PC-9 (cell line): ENCODE results near the gene GLT1D1. TPM values are rescaled to one million over a fixed set of nuclear protein-coding genes. Genes with fewer than 3 reads are reported as not detected.

ENCODE experiments used
- BruUV-seq: library from RNA; stranded (reverse); fragments of 400-500 nt; replicated peaks from 2 replicates; lab custom pipeline; 2021; lab: Mats Ljungman, UMichigan
- CTCF ChIA-PET: fragments of 300-600 bp; sonication (Branson Sonifier 250); formaldehyde crosslinking; loops from one replicate; lab custom pipeline; 2022; ENCODE audit warnings: antibody characterized with exemption; lab: Charles Lee
- POLR2A ChIA-PET: fragments of 300-600 bp; sonication (Branson Sonifier 250); formaldehyde crosslinking; loops from one replicate; lab custom pipeline; 2022; ENCODE audit warnings: antibody characterized with exemption; ENCODE audit not compliant: unreplicated experiment; lab: Charles Lee
- DNase-seq, 2 experiments: peaks; one replicate each; pipeline versions ENCODE4 v3.0.0 to v3.0.0-alpha.2; 2015 to 2022; ENCODE audit warnings: mixed read lengths in 1 of 2
- H2AFZ ChIP-seq: fragments of 200-600 bp; sonication (generic); 2 replicates; pipeline ENCODE4 v1.8.1; 2017; ENCODE audit warnings: antibody characterized with exemption
- H3F3A ChIP-seq: fragments of 200-600 bp; sonication (generic); 2 replicates; pipeline ENCODE4 v1.8.1; 2017; ENCODE audit warnings: antibody characterized with exemption, mild to moderate bottlenecking, low read depth; ENCODE audit not compliant: insufficient read depth
- H3K27ac ChIP-seq: fragments of 200-600 bp; sonication (generic); 2 replicates; pipeline ENCODE4 v1.6.1; 2016; ENCODE audit warnings: mixed run types
- H3K27me3 ChIP-seq: fragments of 200-600 bp; sonication (generic); 2 replicates; pipeline ENCODE4 v1.6.1; 2016; ENCODE audit warnings: low read depth, mixed run types; ENCODE audit not compliant: insufficient read depth
- H3K36me3 ChIP-seq: fragments of 200-600 bp; sonication (generic); 2 replicates; pipeline ENCODE4 v1.6.1; 2016; ENCODE audit warnings: low read depth, mixed run types
- H3K4me1 ChIP-seq: fragments of 200-600 bp; sonication (generic); replicated peaks from 2 replicates; pipeline ENCODE4 v1.6.1; 2016; ENCODE audit warnings: mixed run types; ENCODE audit not compliant: insufficient read depth
- H3K4me2 ChIP-seq: fragments of 200-600 bp; sonication (generic); 2 replicates; pipeline ENCODE4 v1.6.1; 2017; ENCODE audit warnings: mixed run types
- H3K4me3 ChIP-seq: fragments of 200-600 bp; sonication (generic); 2 replicates; pipeline ENCODE4 v1.6.1; 2016; ENCODE audit warnings: mixed run types
- H3K79me2 ChIP-seq: fragments of 200-600 bp; sonication (generic); 2 replicates; pipeline ENCODE4 v1.6.1; 2017; ENCODE audit warnings: low read depth, mixed run types
- H3K9me2 ChIP-seq: fragments of 200-600 bp; sonication (generic); 2 replicates; pipeline ENCODE4 v1.8.1; 2017; ENCODE audit warnings: mild to moderate bottlenecking; ENCODE audit not compliant: insufficient read depth
- H3K9me3 ChIP-seq: fragments of 200-600 bp; sonication (generic); 2 replicates; pipeline ENCODE4 v1.8.1; 2016; ENCODE audit warnings: low read depth; ENCODE audit not compliant: insufficient read depth
- H4K20me1 ChIP-seq: fragments of 200-600 bp; sonication (generic); 2 replicates; pipeline ENCODE4 v1.8.1; 2017; ENCODE audit not compliant: insufficient read depth
- EZH2 ChIP-seq: fragments of 200-600 bp; sonication (generic); IDR thresholded peaks from 2 replicates; pipeline ENCODE4 v1.8.0; 2017; ENCODE audit warnings: antibody characterized with exemption, low read depth
- intact Hi-C: fragments of 100-400 bp; cut with micrococcal nuclease; formaldehyde crosslinking; loops from one replicate; pipeline ENCODE4 v1.10.0; 2022; ENCODE audit not compliant: unreplicated experiment
- total RNA-seq: library from RNA; stranded (reverse); gene quantifications from 2 replicates; pipeline ENCODE4 v1.2.3, GENCODE V29; 2021
- TF ChIP-seq, protein P1 (sequence below): fragments of 200-600 bp; sonication (generic); conservative IDR thresholded peaks from 2 replicates; pipeline ENCODE4 v1.6.1; 2017; ENCODE audit warnings: mixed run types, antibody characterized with exemption, mild to moderate bottlenecking, moderate library complexity

GLT1D1 gene
- total RNA-seq, 1 experiment from 2014 or later: not detected

DNA sequence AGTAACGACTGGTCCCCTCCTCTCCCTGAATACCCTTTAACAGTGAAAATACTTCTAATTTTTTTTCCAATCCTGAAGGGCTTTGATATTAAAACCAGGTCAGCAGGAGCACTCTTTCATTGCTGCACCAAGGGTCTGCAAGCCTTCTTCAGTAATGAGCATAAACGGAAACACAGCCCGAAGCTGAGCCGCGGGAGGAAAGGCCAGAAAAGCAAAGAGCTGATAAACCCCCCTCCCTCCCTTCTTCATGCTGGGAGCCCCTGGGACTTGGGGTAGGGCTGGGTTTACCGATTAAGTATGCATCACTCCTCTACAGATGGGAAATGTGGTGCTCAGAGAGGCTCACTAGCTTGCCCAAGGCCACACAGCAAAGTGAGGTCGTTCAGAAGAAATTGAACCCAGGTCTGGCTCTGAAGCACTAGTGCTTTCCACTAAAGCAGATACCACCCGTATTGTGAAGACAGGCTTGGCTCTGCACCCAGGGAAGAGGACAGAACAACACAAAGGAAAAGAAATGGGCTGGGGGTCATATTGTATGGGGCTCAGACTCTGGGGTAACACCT is 128.8 kb downstream of the GLT1D1 start:
- no peak overlapping the region for H2AFZ ChIP-seq
- no peaks in the 10 kb centered on the region for H3K9me2 ChIP-seq
- H3K79me2 ChIP-seq: no peaks in the 10 kb centered on the region
- H4K20me1 ChIP-seq: no peaks in the 10 kb centered on the region
- H3K27me3 ChIP-seq: peaks cover 79% of the 10 kb centered on the region
- no peaks in the 10 kb centered on the region for H3K9me3 ChIP-seq
- H3K27ac ChIP-seq: no peak overlapping the region
- H3K4me2 ChIP-seq: no peak overlapping the region
- DNase-seq: no peak
- no peak overlapping the region for H3K4me3 ChIP-seq
- intact Hi-C loops: no loop called here
- ChIA-PET CTCF (no interaction called here), POLR2A (no interaction called here)
- H3K4me1 ChIP-seq: no peaks in the 10 kb centered on the region
- no peaks in the 10 kb centered on the region for H3F3A ChIP-seq
- no peak for TF ChIP-seq EZH2
- TF ChIP-seq, protein P1, sequence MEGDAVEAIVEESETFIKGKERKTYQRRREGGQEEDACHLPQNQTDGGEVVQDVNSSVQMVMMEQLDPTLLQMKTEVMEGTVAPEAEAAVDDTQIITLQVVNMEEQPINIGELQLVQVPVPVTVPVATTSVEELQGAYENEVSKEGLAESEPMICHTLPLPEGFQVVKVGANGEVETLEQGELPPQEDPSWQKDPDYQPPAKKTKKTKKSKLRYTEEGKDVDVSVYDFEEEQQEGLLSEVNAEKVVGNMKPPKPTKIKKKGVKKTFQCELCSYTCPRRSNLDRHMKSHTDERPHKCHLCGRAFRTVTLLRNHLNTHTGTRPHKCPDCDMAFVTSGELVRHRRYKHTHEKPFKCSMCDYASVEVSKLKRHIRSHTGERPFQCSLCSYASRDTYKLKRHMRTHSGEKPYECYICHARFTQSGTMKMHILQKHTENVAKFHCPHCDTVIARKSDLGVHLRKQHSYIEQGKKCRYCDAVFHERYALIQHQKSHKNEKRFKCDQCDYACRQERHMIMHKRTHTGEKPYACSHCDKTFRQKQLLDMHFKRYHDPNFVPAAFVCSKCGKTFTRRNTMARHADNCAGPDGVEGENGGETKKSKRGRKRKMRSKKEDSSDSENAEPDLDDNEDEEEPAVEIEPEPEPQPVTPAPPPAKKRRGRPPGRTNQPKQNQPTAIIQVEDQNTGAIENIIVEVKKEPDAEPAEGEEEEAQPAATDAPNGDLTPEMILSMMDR: no peak
- no peaks in the 10 kb centered on the region for H3K36me3 ChIP-seq
- BruUV-seq: no TSS peak

DNA sequence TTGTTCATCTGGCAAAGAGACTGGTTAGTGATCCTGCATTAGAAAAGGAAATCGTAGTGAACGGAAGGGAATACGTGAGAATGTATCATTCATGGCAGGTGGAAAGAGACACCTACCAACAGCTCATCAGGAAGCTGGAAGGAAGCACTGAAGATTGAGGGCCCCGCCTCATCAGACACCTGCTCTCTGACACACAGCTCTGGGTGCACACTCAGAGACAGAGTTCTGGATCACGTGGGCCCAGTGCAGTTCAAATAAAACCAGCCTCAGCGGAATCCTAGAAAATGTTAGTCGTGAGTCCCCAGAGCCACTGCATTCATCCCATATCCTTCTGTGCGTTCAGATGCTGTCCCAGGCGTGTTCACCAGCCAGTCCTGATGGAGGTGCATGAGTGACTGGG is 129.7 kb downstream of the GLT1D1 start:
- peaks cover 70% of the 10 kb centered on the region for H3K27me3 ChIP-seq
- POLR2A ChIA-PET: no interaction called here
- no TSS peak for BruUV-seq

DNA sequence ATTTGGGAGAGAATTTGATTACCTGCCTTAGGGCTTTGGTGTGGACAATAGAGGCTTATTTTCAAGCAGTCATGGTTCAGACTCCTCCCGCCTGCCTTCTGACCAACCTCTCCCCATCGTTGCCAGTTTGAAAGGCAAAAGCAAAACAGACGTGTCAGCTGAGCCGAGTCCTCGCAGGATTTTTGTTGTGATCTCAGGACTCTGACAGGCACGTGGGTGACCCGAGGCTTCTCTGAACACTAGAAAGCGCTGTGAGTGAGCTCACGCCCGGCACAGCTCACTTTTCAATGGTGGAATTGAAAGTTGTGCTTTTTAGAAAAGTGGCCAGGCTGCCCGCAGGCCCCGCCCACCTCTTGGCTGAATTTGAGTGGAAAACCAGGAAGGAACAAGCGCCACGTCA is 130.1 kb downstream of the GLT1D1 start:
- Histone ChIP-seq H2AFZ (no peak overlapping the region), H4K20me1 (no peaks in the 10 kb centered on the region), H3K79me2 (no peaks in the 10 kb centered on the region), H3K27me3 (peaks cover 66% of the 10 kb centered on the region), H3K9me2 (no peaks in the 10 kb centered on the region), H3K27ac (no peak overlapping the region), H3K4me2 (no peak overlapping the region), H3K9me3 (no peaks in the 10 kb centered on the region), H3K36me3 (no peaks in the 10 kb centered on the region), H3F3A (no peaks in the 10 kb centered on the region), H3K4me3 (no peak overlapping the region), H3K4me1 (no peaks in the 10 kb centered on the region)
- TF ChIP-seq, protein P1: no peak
- no peak for TF ChIP-seq EZH2
- POLR2A ChIA-PET: no interaction called here
- intact Hi-C loops: no loop called here
- CTCF ChIA-PET: no interaction called here
- DNase-seq: no peak
- no TSS peak for BruUV-seq

More for the DNA sequence above, 129.7 kb downstream of the GLT1D1 start:
- H3F3A ChIP-seq: no peaks in the 10 kb centered on the region
- TF ChIP-seq, protein P1: no peak
- no peak for TF ChIP-seq EZH2
- CTCF ChIA-PET: no interaction called here
- intact Hi-C loops: no loop called here
- no peak overlapping the region for H3K27ac ChIP-seq
- no peak overlapping the region for H3K4me3 ChIP-seq
- H3K9me3 ChIP-seq: no peaks in the 10 kb centered on the region
- H3K4me2 ChIP-seq: no peak overlapping the region
- no peak overlapping the region for H2AFZ ChIP-seq
- no peaks in the 10 kb centered on the region for H3K9me2 ChIP-seq
- no peaks in the 10 kb centered on the region for H3K4me1 ChIP-seq
- DNase-seq: no peak
- no peaks in the 10 kb centered on the region for H3K36me3 ChIP-seq
- no peaks in the 10 kb centered on the region for H3K79me2 ChIP-seq
- no peaks in the 10 kb centered on the region for H4K20me1 ChIP-seq
